Adrenal gland (tissue), 5 donors: Measurements from ENCODE around the gene NOSTRIN.

Experiments used
- CTCF ChIP-seq, 6 experiments: fragments of 450-650 bp in 4 of 6; fragments of 200-600 bp in 2 of 6; sonication (generic) in 1 of 6; IDR thresholded peaks; 1 replicate in 5 of 6; 2 replicates in 1 of 6; pipeline versions ENCODE4 v1.5.1 to v1.8.0; 2016 to 2021; ENCODE audit warnings: antibody characterized with exemption in 6 of 6, mild to moderate bottlenecking in 2 of 6, moderate library complexity in 1 of 6
- POLR2A ChIP-seq, 2 donors: fragments of 450-650 bp; IDR thresholded peaks; one replicate each; pipeline ENCODE4 v1.6.1; 2017; ENCODE audit warnings: antibody characterized with exemption in 2 of 2, mild to moderate bottlenecking in 2 of 2, moderate library complexity in 1 of 2
- donor health status: DM: no; HTN: no; CAD: no.

DNA sequence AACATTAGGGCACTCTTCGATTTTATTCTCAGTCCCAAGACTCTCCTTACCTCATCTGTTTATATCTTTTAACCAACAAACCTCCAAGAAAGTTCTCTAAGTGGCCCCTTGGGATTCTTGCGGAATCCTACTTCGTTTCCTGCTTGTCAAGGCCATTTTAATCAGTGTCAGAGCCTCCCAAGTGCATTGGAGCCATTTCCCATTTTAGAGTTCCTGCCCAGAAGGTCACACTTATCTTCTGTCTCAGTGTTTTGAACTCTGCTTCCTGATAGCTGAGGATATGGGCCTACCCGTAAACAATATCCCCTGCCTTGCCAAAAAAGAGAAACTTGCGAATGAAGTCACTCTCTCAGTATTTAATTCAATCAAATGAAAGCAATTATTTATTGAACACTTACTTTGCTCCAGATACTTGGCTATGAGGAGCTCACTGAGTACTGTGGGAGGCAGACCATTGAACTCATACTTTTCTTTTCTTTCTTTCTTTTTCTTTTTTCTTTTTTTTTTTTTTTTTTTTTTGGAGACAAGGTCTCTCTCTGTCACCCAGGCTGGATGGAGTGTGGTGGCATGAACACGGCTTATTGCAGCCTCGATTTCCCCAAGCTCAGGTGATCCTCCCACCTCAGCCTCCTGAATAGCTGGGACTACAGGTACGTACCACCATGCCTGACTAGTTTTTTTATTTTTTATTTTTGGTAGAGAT is 5.7 kb upstream of the NOSTRIN start:
- TF ChIP-seq POLR2A (IDR thresholded peaks at IDR 0.05) (no peak), CTCF (IDR thresholded peaks at IDR 0.05) (no peak)
